NCI-H2107 treated with DMSO at 0.1 percent for 48 hours (cell line): ENCODE results near the gene VANGL2.
A peak's percentile ranks its signal among the peaks of the same experiment; 100 is the strongest.
"Not testable (repeated sequence)": the region's sequence is repeated elsewhere in the genome, so short reads cannot be mapped to it uniquely, and the experiment has no call there.

Source experiments
- DNase-seq: peaks from one replicate; lab custom pipeline; 2025; ENCODE audit not compliant: unreplicated experiment; lab: John Stamatoyannopoulos, UW

VANGL2 gene

GRCh38 chr1:160369087-160369486 is 31.3 kb upstream of the VANGL2 start:
- DNase-seq, result no peak

DNA sequence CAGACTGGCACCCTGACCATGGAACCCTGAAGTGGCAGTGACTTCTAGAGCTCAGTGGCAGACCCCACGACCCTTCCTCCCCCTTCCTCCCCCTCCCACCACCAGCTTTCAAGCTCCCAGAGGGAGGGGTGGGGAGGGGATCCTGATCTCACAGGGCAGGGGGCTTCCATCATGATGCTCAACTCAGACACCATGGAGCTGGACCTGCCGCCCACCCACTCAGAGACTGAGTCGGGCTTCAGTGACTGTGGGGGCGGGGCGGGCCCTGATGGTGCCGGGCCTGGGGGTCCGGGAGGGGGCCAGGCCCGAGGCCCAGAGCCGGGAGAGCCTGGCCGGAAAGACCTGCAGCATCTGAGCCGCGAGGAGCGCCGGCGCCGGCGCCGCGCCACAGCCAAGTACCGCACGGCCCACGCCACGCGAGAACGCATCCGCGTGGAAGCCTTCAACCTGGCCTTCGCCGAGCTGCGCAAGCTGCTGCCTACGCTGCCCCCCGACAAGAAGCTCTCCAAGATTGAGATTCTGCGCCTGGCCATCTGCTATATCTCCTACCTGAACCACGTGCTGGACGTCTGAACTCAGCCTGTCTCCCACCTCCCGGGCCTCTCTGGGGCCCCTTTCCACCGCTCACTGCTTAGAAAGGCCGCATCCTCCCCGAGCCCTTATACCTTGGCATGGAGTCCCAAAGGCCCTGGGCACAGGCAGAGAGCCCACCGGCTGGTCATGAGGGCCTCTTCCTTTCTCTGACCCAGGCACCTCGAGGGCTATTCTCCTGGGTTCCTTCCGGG is 29.6 kb upstream of the VANGL2 start:
- DNase-seq, result no peak

GRCh38 chr1:160371346-160371631 is 29.1 kb upstream of the VANGL2 start:
- DNase-seq, result no peak

- DNase-seq, result no peak
These were observed 28.6 kb upstream of the VANGL2 start for GRCh38 chr1:160371756-160372155.

DNA sequence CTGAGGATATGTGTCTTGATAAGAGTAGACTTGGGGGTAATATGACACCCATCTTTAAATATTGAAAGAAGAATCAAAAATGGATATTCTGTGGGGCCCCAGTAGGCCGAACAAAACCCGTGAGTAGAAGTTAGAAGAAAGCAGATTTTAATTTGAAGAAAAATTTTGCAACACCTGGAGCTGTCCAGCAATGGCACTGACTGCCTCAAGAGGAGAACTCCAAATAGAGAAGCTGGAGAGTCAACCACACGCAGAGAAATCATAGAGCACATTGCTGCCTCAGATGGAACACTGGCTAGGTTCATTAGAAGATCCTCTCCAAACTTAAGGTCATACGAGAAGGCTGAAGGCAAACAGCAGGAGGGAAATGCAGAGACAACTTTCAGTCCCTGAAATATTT is 26.7 kb upstream of the VANGL2 start:
- DNase-seq, result no peak

- DNase-seq, result peak; percentile 45
These were observed 25.9 kb upstream of the VANGL2 start for GRCh38 chr1:160374306-160375110.

DNA sequence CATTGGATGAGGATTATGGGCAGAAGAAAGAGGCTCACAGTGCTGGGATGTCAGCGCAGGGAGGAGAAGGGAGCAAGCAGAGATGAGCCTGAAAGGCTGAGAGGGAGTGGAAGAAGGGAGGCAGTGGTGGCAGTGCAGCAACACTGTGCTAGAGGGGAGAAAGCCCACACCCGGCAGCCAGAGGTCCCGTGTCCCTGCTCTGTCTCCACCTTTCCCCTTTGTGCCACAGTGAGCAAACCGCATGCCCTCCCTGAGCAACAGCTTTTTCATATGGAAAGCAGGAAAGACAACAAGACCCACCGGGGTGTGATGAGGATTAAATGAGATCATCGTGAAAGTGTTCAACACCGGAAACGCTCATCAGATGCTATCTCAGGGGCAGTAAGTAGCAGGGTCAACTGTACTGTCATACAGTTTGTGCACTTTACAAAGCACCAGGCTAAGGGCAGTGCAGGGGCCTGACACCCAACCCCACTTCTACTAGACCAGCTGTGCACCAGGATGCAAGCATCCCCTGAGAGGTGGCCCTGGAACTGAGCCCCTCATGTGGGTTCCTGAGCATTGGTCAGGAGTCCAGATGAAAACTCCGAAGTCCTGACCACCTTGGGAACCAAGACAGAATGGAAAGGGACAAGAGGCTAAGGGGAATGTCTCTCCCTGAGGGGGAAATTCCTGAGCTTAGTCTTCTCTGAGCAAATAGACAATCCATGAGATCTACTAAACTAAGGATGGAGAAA is 24.4 kb upstream of the VANGL2 start:
- no peak for DNase-seq

- DNase-seq, result peak; percentile 82
These were observed 23.7 kb upstream of the VANGL2 start for GRCh38 chr1:160376525-160377131.

GRCh38 chr1:160377585-160378206 is 22.7 kb upstream of the VANGL2 start:
- DNase-seq, result no peak

DNA sequence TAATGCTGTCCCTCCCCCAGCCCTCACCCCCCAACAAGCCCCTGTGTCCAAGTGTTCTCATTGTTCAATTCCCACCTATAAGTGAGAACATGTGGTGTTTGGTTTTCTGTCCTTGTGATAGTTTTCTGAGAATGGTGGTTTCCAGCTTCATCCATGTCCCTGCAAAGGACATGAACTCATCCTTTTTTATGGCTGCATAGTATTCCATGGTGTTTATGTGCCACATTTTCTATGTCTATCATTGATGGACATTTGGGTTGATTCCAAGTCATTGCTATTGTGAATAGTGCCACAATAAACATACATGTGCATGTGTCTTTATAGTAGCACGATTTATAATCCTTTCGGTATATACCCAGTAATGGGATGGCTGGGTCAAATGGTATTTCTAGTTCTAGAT is 15.6 kb upstream of the VANGL2 start:
- not testable (repeated sequence) for DNase-seq

DNA sequence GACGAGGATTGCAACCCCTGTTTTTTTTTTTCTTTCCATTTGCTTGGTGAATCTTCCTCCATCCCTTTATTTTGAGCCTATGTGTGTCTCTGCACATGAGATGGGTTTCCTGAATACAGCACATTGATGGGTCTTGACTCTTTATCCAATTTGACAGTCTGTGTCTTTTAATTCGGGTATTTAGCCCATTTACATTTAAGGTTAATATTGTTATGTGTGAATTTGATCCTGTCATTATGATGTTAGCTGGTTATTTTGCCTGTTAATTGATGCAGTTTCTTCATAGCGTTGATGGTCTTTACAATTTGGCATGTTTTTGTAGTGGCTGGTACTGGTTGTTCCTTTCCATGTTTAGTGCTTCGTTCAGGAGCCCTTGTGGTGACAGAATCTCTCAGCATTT is 12.0 kb upstream of the VANGL2 start:
- not testable (repeated sequence) for DNase-seq

- no peak for DNase-seq
These were observed 5.7 kb upstream of the VANGL2 start for GRCh38 chr1:160394673-160395072.

- DNase-seq, result no peak
These were observed 2.7 kb upstream of the VANGL2 start for GRCh38 chr1:160397651-160398050.

GRCh38 chr1:160398823-160399222 is 1.5 kb upstream of the VANGL2 start:
- no peak for DNase-seq

DNA sequence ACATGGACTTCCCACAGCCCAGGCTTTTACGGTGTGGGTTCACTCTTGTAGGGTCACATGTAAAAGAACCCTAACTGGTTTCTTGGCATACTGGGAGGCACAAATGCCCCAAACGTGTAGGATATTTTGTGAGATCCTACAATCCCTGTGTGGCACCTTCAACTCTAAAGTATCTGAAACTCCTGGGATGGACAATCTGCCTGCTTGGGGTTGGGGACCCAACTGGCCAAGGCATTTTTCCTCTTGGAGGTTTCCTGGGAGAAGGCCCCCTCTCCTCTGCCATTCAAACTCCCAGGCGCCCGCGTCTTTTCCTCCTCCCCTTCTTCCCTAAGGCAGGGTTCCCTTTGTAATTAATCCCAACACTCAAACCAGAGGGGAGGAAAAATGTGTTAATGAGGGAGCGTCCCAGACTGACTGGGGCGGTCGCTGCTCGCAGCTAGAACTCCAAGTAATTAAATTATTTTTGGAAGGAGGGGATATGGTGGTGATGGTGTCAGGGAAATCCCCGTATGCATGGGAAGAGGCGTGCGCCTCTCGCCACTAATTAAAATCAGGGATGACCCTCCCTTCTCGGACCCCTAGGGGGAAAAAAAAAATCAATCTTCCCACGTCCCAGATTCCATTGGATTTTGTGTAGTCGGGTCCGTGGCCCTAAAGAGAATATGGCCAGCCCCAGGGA is 681 bp upstream of the VANGL2 start:
- no peak for DNase-seq

DNA sequence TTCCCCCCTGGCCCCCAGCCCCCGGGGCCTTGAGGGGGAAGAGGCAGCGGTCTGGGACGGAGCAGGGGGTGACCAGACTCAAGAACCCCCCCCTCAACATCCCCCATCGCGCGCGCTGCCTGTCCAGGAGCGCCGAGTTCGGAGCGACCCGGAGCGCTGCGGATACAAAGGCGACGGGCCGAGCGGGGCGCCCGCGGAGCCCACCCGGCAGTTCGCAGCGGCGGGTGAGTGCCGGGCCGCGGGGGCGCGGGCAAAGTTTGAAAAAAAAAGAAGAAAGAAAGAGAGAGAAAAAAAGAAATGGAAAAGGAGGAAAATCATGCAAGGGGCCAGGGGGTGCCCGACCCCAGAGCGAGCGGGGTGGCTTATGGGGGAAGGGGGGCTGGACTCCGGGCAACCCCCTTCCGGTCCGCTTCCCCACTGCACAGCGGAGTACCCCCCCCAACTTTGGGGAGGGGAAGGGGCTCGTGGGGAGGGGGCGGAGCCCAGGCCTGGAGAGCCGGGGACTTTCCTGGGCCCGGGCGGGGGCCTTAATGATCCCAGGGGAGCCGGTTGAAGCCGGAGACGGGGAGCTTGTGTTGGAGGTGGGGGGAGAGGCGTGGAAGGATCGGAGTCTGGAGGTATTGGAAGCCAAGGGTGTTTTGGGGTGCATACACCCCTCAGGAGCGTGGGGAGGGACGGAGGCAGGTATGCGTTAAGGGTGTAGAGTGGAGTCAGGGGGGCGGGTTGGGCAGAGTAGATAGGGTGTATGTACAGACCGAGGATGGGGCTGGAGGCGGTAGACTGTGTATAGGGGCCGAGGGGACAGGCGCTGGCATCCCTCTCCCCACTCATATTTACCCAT is 502 bp downstream of the VANGL2 start:
- DNase-seq, result no peak

DNA sequence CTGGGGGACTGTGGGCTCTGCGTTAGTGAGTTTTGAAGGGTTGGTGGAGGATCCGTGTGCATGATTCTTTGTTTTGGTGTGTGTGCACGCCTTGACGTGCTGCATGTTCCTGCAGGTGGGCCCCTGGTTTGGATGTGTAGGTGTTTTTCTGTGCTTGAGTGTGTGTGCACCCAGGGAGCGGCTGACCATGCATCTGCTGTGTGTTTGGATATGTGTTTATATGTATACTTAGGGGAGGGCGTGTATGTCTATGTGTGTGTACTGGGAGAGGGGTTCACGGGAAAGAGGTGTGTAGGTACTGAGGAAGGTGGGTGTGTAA is 1.1 kb downstream of the VANGL2 start:
- DNase-seq, result no peak

DNA sequence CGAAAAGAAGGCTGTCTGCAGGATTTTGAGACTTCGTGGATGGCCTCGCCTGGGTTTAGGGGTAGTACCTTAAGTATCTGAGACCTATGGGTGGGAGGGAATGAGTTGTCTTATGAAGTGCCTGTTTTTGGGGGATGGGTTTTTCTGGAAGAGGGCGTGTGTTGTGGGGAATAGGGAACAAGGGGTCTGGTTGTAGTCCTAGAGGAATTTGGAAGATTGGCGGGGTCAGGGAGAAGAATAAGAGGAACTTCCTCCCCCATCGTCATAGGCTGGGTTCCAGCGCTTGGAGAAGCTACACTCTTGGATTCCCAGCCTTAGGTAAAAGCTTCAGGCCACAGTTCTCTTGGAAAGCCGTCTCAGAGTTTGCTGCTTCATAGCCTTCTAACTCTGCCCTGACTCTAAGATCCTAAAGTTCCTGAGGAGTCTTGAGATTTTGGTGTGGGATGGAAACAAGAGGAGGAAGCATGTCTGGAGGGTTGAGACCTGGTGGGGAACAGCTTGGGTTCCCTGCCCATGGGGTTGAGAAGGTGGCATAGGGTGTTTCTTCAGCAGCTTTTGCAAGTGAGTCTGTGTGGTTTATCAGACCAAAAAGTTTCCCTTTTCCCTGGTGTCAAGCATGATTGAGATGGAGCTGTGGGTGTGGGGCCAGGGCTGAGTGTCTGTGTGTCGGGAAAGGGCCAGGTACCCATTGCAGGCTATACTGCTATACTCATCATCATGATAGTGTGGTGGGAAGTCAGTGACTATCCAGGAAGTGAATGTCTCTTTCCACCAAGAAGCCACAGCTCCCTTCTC is 1.8 kb downstream of the VANGL2 start:
- no peak for DNase-seq

DNA sequence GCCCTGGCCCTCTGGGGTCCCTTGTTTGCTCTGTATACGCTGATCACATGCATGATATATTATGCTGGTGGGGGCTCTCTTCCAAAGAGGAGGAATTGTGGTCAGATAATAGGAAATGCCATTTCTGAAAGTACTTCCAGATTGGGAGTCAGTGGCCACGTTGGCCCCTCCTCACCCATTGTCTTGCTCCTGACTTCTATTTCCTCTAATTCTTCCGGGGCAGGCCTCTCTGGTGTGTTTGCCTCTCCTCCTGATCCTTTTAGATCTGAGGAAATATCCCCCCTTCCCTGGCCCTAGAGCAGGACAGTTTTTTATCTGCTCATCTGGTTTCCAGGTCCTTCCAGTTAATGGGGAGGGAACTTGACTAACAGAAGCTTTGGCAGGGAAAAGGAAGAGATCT is 2.9 kb downstream of the VANGL2 start:
- no peak for DNase-seq
